SKM-1 (cell line): ENCODE measurements around the gene PTPRN2.

Experiments used
- DNase-seq: peaks from one replicate; lab custom pipeline; 2025; ENCODE audit not compliant: unreplicated experiment; lab: John Stamatoyannopoulos, UW

PTPRN2 gene

GRCh38 chr7:158015403-158016179 is 572.0 kb downstream of the PTPRN2 start:
- DNase-seq = no peak

GRCh38 chr7:158014976-158015375 is 572.6 kb downstream of the PTPRN2 start:
- DNase-seq = no peak

GRCh38 chr7:158013085-158013668 is 574.4 kb downstream of the PTPRN2 start:
- DNase-seq = no peak

- DNase-seq = no peak
Measured at GRCh38 chr7:158011941-158012340, 575.7 kb downstream of the PTPRN2 start.

- DNase-seq = no peak
Measured at GRCh38 chr7:158010961-158011693, 576.5 kb downstream of the PTPRN2 start.

GRCh38 chr7:158009886-158010285 is 577.7 kb downstream of the PTPRN2 start:
- no peak for DNase-seq

GRCh38 chr7:158008267-158008666 is 579.4 kb downstream of the PTPRN2 start:
- no peak for DNase-seq

- no peak for DNase-seq
Measured at GRCh38 chr7:158007697-158008257, 579.8 kb downstream of the PTPRN2 start.

- DNase-seq = no peak
Measured at GRCh38 chr7:158006841-158007696, 580.6 kb downstream of the PTPRN2 start.

- no peak for DNase-seq
Measured at GRCh38 chr7:158005531-158005930, 582.1 kb downstream of the PTPRN2 start.

- no peak for DNase-seq
Measured at GRCh38 chr7:158004123-158004490, 583.5 kb downstream of the PTPRN2 start.

GRCh38 chr7:158003441-158004122 is 584.0 kb downstream of the PTPRN2 start:
- no peak for DNase-seq

- DNase-seq = no peak
Measured at GRCh38 chr7:158002486-158003080, 585.0 kb downstream of the PTPRN2 start.

GRCh38 chr7:158001621-158002320 is 585.9 kb downstream of the PTPRN2 start:
- no peak for DNase-seq

- no peak for DNase-seq
Measured at GRCh38 chr7:158001003-158001402, 586.6 kb downstream of the PTPRN2 start.

- no peak for DNase-seq
Measured at GRCh38 chr7:158000160-158000559, 587.5 kb downstream of the PTPRN2 start.

- no peak for DNase-seq
Measured at GRCh38 chr7:157998884-157999552, 588.6 kb downstream of the PTPRN2 start.

- DNase-seq = no peak
Measured at GRCh38 chr7:157997471-157997870, 590.2 kb downstream of the PTPRN2 start.

- DNase-seq = no peak
Measured at GRCh38 chr7:157997080-157997440, 590.6 kb downstream of the PTPRN2 start.
